Mesothelial cell of epicardium (in vitro differentiated cells): ENCODE data around the gene IL12RB2. TPM values are rescaled to one million over a fixed set of nuclear protein-coding genes. Genes with fewer than 3 reads are reported as not detected.

Source experiments
- DNase-seq, 2 experiments: peaks; one replicate each; pipeline ENCODE4 v3.0.0; 2021; ENCODE audit warnings: low spot score in 2 of 2; ENCODE audit not compliant: unreplicated experiment in 2 of 2
- H3K27ac Mint-ChIP-seq: 2 replicates; pipeline ENCODE4 v1.8.0; 2021; ENCODE audit warnings: mixed read lengths
- H3K27me3 Mint-ChIP-seq: 2 replicates; pipeline ENCODE4 v1.8.0; 2021; ENCODE audit warnings: low read depth, mixed read lengths
- H3K36me3 Mint-ChIP-seq: 2 replicates; pipeline ENCODE4 v1.8.0; 2021; ENCODE audit warnings: mixed read lengths
- H3K4me1 Mint-ChIP-seq: 2 replicates; pipeline ENCODE4 v1.8.0; 2021; ENCODE audit warnings: mixed read lengths
- H3K4me3 Mint-ChIP-seq: 2 replicates; pipeline ENCODE4 v1.8.0; 2021; ENCODE audit warnings: mild to moderate bottlenecking, moderate library complexity, mixed read lengths
- H3K9me3 Mint-ChIP-seq: 2 replicates; pipeline ENCODE4 v1.8.0; 2021; ENCODE audit warnings: mixed read lengths
- CTCF ChIP-seq: fragments of 200-600 bp; sonication (generic); IDR thresholded peaks from one replicate; pipeline ENCODE4 v1.5.0; 2021; ENCODE audit warnings: antibody characterized with exemption; ENCODE audit not compliant: unreplicated experiment
- total RNA-seq: library from RNA; stranded (reverse); gene quantifications from 3 replicates; pipeline ENCODE4 v1.2.1, GENCODE V29; 2021

The IL12RB2 gene, protein sequence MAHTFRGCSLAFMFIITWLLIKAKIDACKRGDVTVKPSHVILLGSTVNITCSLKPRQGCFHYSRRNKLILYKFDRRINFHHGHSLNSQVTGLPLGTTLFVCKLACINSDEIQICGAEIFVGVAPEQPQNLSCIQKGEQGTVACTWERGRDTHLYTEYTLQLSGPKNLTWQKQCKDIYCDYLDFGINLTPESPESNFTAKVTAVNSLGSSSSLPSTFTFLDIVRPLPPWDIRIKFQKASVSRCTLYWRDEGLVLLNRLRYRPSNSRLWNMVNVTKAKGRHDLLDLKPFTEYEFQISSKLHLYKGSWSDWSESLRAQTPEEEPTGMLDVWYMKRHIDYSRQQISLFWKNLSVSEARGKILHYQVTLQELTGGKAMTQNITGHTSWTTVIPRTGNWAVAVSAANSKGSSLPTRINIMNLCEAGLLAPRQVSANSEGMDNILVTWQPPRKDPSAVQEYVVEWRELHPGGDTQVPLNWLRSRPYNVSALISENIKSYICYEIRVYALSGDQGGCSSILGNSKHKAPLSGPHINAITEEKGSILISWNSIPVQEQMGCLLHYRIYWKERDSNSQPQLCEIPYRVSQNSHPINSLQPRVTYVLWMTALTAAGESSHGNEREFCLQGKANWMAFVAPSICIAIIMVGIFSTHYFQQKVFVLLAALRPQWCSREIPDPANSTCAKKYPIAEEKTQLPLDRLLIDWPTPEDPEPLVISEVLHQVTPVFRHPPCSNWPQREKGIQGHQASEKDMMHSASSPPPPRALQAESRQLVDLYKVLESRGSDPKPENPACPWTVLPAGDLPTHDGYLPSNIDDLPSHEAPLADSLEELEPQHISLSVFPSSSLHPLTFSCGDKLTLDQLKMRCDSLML
- 0.34 to 0.43 TPM in 2 of 3 replicates, not detected in the other for total RNA-seq

GRCh38 chr1:67307251-67308060, at the start of gene IL12RB2:
Gene IL12RB2, plus strand, starts transcription at chr1:67307873. Its CDS starts 12,496 bp downstream, at chr1:67320369.
- Mint-ChIP-seq H3K36me3 (no peaks in the 10 kb centered on the region), H3K4me3 (peak within 1 kb of the TSS; percentile 68), H3K4me1 (peaks cover 7% of the 10 kb centered on the region), H3K27ac (no peak within 1 kb of the TSS), H3K9me3 (no peaks in the 10 kb centered on the region), H3K27me3 (peaks cover 51% of the 10 kb centered on the region)
- TF ChIP-seq CTCF: no peak
- DNase-seq: peak in 1 of 2 experiments; percentile 40

DNA sequence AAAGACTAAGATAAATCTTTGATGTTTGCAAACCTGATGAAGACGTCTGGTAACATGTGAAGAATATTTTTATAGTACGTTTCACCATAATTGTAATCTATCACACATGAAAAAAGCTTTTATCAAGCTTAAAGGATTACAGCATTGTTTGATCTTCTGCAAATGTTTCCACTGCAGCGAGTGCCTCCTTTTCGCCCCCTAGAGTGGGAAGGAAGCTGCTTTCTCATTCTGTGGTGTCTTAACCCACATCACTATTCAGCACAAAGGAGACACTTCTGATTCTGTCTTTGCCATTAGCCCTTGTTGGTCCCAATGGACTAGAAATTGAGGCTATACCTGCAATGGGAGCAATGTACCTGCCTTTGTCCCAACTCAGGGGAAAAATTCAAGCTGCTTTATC, 46.0 kb upstream of the IL12RB2 start:
- H3K4me1 Mint-ChIP-seq: peaks cover 3% of the 10 kb centered on the region
- no peaks in the 10 kb centered on the region for H3K9me3 Mint-ChIP-seq
- TF ChIP-seq CTCF: no peak
- H3K27me3 Mint-ChIP-seq: no peaks in the 10 kb centered on the region
- no peak overlapping the region for H3K27ac Mint-ChIP-seq
- no peaks in the 10 kb centered on the region for H3K36me3 Mint-ChIP-seq
- H3K4me3 Mint-ChIP-seq: no peak overlapping the region
- DNase-seq: no peak

DNA sequence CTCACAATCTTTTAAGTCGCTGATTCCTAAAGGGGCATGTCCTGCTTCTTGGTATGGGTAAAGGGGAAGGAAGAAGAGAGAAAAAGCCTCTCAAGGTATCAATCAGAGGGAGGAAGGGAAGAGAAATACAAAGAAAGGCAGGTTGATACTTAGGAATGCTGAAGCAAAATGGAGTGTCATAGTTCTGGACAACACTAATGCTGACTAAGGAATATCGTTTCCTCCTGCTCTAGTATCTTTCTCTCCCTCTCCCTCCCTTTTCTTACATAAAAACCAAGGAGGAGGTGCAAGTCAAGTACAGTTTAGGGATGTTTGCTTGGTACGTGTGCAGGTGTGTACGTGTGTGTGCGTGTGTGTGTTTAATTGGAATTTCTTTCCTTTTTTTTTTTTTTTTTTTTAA, 44.9 kb upstream of the IL12RB2 start:
- Mint-ChIP-seq H3K36me3 (no peaks in the 10 kb centered on the region), H3K27ac (no peak overlapping the region), H3K4me1 (peaks cover 3% of the 10 kb centered on the region)

DNA sequence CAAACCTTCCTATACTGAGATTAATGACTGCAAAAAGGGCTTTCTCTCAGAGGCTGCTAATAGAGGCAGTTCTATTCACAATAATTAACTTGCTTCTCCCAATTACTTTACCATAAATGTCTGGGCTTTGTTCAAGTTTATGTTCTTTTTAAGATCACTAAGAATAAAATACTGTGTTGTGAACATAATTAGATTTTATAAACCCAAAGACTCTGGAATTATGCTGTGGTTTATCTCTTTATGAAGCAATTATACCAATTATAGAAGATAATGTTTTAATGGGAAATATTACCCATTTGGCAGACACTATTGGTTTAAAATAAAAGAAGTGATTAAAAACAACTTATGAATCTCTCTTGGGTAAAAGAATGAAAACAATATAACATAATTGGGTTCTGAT, 43.5 kb upstream of the IL12RB2 start:
- no peak overlapping the region for H3K27ac Mint-ChIP-seq
- H3K4me1 Mint-ChIP-seq: peaks cover 3% of the 10 kb centered on the region
- TF ChIP-seq CTCF: no peak
- no peak overlapping the region for H3K4me3 Mint-ChIP-seq
- no peak for DNase-seq
- H3K27me3 Mint-ChIP-seq: no peaks in the 10 kb centered on the region
- no peaks in the 10 kb centered on the region for H3K36me3 Mint-ChIP-seq
- no peaks in the 10 kb centered on the region for H3K9me3 Mint-ChIP-seq

More for the DNA sequence above, 44.9 kb upstream of the IL12RB2 start:
- H3K27me3 Mint-ChIP-seq: no peaks in the 10 kb centered on the region
- no peak for DNase-seq
- no peak for TF ChIP-seq CTCF
- H3K9me3 Mint-ChIP-seq: no peaks in the 10 kb centered on the region
- no peak overlapping the region for H3K4me3 Mint-ChIP-seq

- Mint-ChIP-seq H3K4me3 (no peak overlapping the region), H3K27me3 (no peaks in the 10 kb centered on the region), H3K9me3 (no peaks in the 10 kb centered on the region), H3K27ac (no peak overlapping the region), H3K4me1 (peaks cover 3% of the 10 kb centered on the region), H3K36me3 (no peaks in the 10 kb centered on the region)
- TF ChIP-seq CTCF: no peak
- DNase-seq: no peak
These were observed 42.8 kb upstream of the IL12RB2 start for GRCh38 chr1:67264899-67265298.
